ENCODE data around the gene DSG1. TPM values are rescaled to one million over a fixed set of nuclear protein-coding genes. Genes with fewer than 3 reads are reported as not detected.

Gene DSG1
- total and polyA plus RNA-seq, 2 of the 13 experiments (the other 11 are each of a cell fraction or from before 2014, with no cell fraction given): 0.04 TPM; not detected in 1

- no peak for TF ChIP-seq ZNF547 (CRISPR knock-in tag; IDR thresholded peaks at IDR 0.05)
- no peak for TF ChIP-seq ZBTB14 (CRISPR knock-in tag; IDR thresholded peaks at IDR 0.05)
- no peak for TF ChIP-seq ZNF720 (CRISPR knock-in tag; IDR thresholded peaks at IDR 0.05)
- no peak for TF ChIP-seq PTBP1 (IDR thresholded peaks at IDR 0.05; ENCODE audit: low read depth, low read length, poor library complexity, severe bottlenecking)
- no peak for TF ChIP-seq JUN (CRISPR knock-in tag; IDR thresholded peaks at IDR 0.05)
- TF ChIP-seq SYNCRIP (IDR thresholded peaks at IDR 0.05; ENCODE audit: insufficient read depth, low read depth, low read length): no peak
- TF ChIP-seq FOXK2 (IDR thresholded peaks at IDR 0.05): no peak
- TF ChIP-seq ZNF441 (CRISPR knock-in tag; IDR thresholded peaks at IDR 0.05; ENCODE audit: borderline replicate concordance): no peak
- TF ChIP-seq POLR2AphosphoS5 (IDR thresholded peaks at IDR 0.05; ENCODE audit: low read depth, low read length): no peak
- no peak for TF ChIP-seq ZNF510 (CRISPR knock-in tag; IDR thresholded peaks at IDR 0.05; ENCODE audit: low read depth)
- TF ChIP-seq ZNF207 (IDR thresholded peaks at IDR 0.05; ENCODE audit: borderline replicate concordance): no peak
- no peak for TF ChIP-seq SSRP1 (CRISPR knock-in tag; IDR thresholded peaks at IDR 0.05)
- TF ChIP-seq ZNF687 (CRISPR knock-in tag; IDR thresholded peaks at IDR 0.05): no peak
- peak; percentile 34; the same call in 1 of the 2 replicates for TF ChIP-seq SIX1 (CRISPR knock-in tag; IDR thresholded peaks at IDR 0.05; ENCODE audit: borderline replicate concordance)
- TF ChIP-seq KDM3A (CRISPR knock-in tag; IDR thresholded peaks at IDR 0.05; ENCODE audit: low read depth): no peak
- TF ChIP-seq E2F1 (CRISPR knock-in tag; IDR thresholded peaks at IDR 0.05): no peak
- TF ChIP-seq MTF2 (CRISPR knock-in tag; IDR thresholded peaks at IDR 0.05; ENCODE audit: borderline replicate concordance): no peak
- no peak for TF ChIP-seq SRF (IDR thresholded peaks at IDR 0.05; ENCODE audit: low read depth, low read length)
Measured at GRCh38 chr18:31396796-31397612, 79.0 kb downstream of the DSG1 start (continued).
